ENCODE data around the gene ZNF804B.

DNA sequence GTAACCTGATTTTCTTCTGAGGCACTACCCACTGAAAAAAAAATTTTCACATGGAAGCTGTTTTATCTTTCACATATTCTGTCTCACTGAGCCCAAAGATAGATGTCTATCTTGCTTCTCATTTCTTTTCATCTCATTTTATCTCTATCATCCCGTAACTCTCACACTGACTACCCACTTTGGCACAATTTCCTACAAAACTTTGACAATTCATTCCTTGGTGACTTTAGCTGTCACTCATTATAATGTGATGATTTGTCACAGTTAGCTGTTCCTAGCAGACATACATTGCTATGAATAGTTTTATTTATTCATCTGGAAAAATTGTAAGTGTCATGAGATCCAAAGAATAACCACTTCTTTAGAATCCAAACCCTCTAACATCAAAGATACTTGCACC is 625.9 kb downstream of the ZNF804B start:
- TF ChIP-seq ZNF146 (CRISPR knock-in tag; IDR thresholded peaks at IDR 0.05; ENCODE audit: unreplicated experiment) (no peak), GABPB1 (CRISPR knock-in tag; IDR thresholded peaks at IDR 0.05) (no peak), ATF1 (CRISPR knock-in tag; IDR thresholded peaks at IDR 0.05) (no peak), ATF1 (tag; IDR thresholded peaks at IDR 0.05) (no peak), PHB (CRISPR knock-in tag; IDR thresholded peaks at IDR 0.05) (no peak), NR2F6 (CRISPR knock-in tag; IDR thresholded peaks at IDR 0.05) (no peak), POLR2AphosphoS5 (IDR thresholded peaks at IDR 0.05; ENCODE audit: control insufficient read depth, insufficient read depth, low read depth, low read length) (no peak), EP300 (IDR thresholded peaks at IDR 0.05; ENCODE audit: low read length) (no peak), ZNF644 (tag; IDR thresholded peaks at IDR 0.05; ENCODE audit: low read depth) (no peak), FIP1L1 (IDR thresholded peaks at IDR 0.05; ENCODE audit: low read depth, low read length, poor library complexity, severe bottlenecking) (no peak), ZNF584 (CRISPR knock-in tag; IDR thresholded peaks at IDR 0.05; ENCODE audit: low read depth) (no peak)
- TF ChIP-seq, protein P1, sequence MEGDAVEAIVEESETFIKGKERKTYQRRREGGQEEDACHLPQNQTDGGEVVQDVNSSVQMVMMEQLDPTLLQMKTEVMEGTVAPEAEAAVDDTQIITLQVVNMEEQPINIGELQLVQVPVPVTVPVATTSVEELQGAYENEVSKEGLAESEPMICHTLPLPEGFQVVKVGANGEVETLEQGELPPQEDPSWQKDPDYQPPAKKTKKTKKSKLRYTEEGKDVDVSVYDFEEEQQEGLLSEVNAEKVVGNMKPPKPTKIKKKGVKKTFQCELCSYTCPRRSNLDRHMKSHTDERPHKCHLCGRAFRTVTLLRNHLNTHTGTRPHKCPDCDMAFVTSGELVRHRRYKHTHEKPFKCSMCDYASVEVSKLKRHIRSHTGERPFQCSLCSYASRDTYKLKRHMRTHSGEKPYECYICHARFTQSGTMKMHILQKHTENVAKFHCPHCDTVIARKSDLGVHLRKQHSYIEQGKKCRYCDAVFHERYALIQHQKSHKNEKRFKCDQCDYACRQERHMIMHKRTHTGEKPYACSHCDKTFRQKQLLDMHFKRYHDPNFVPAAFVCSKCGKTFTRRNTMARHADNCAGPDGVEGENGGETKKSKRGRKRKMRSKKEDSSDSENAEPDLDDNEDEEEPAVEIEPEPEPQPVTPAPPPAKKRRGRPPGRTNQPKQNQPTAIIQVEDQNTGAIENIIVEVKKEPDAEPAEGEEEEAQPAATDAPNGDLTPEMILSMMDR (IDR thresholded peaks at IDR 0.05 in 2 of 3, conservative IDR thresholded peaks at IDR 0.05 in 1 of 3; ENCODE audit: insufficient read depth in 2 of 3, low read depth in 1 of 3, low read length in 3 of 3), result no peak
- TF ChIP-seq, protein P2, sequence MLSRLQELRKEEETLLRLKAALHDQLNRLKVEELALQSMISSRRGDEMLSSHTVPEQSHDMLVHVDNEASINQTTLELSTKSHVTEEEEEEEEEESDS (CRISPR knock-in tag; IDR thresholded peaks at IDR 0.05), result no peak

All from K562 (cell line).